Choroid plexus epithelial cell (primary cell): ENCODE measurements around the gene MYH11.
A peak's percentile ranks its signal among the peaks of the same experiment; 100 is the strongest.

Experiments used
- DNase-seq: peaks from one replicate; pipeline ENCODE4 v3.0.0-alpha.2; 2010; ENCODE audit warnings: low read depth
- H3K4me3 ChIP-seq: 2 replicates; pipeline ENCODE4 v1.5.1; 2011; ENCODE audit warnings: low read depth, mild to moderate bottlenecking, control low read depth, low read length, moderate library complexity
- CTCF ChIP-seq: conservative IDR thresholded peaks from 2 replicates; pipeline ENCODE4 v1.5.1; 2011; ENCODE audit warnings: low read depth, mild to moderate bottlenecking, control low read depth, inconsistent platforms, low read length, moderate library complexity

Gene MYH11

GRCh38 chr16:15768201-15768600, 88.6 kb downstream of the MYH11 start:
- no peak overlapping the region for H3K4me3 ChIP-seq
- DNase-seq = no peak
- no peak for TF ChIP-seq CTCF

- no peak for TF ChIP-seq CTCF
- DNase-seq = no peak
- no peak overlapping the region for H3K4me3 ChIP-seq
Measured at GRCh38 chr16:15766918-15767317, 89.9 kb downstream of the MYH11 start.

- peak; percentile 35 for DNase-seq
- peak; percentile 78 for TF ChIP-seq CTCF
- H3K4me3 ChIP-seq = no peak overlapping the region
Measured at GRCh38 chr16:15765880-15766279, 90.9 kb downstream of the MYH11 start.

GRCh38 chr16:15765116-15765515, 91.7 kb downstream of the MYH11 start:
- no peak overlapping the region for H3K4me3 ChIP-seq
- no peak for TF ChIP-seq CTCF
- no peak for DNase-seq

GRCh38 chr16:15764112-15764511, 92.7 kb downstream of the MYH11 start:
- H3K4me3 ChIP-seq = no peak overlapping the region
- TF ChIP-seq CTCF = no peak
- no peak for DNase-seq

- TF ChIP-seq CTCF = no peak
- DNase-seq = no peak
- H3K4me3 ChIP-seq = no peak overlapping the region
Measured at GRCh38 chr16:15760129-15760528, 96.7 kb downstream of the MYH11 start.

GRCh38 chr16:15759070-15759469, 97.8 kb downstream of the MYH11 start:
- TF ChIP-seq CTCF = no peak
- H3K4me3 ChIP-seq = no peak overlapping the region

More at GRCh38 chr16:15759070-15759469, 97.8 kb downstream of the MYH11 start:
- no peak for DNase-seq
